Skeletal muscle satellite cell (primary cell): ENCODE measurements around the gene MOGAT3.

Experiments used
- small RNA-seq: library from RNA; depleted of rRNA; stranded (forward); fragments of <200 nt; gene quantifications from one replicate; pipeline ENCODE3, GENCODE V24; 2012

The MOGAT3 gene

Small RNA genes lying within 50 kb of the gene (small RNA-seq; reads per million reads assigned to genes)
- 0.35 reads per million for gene MIR4653
